GM23338 (cell line): ENCODE data around the gene NFIB. TPM values are rescaled to one million over a fixed set of nuclear protein-coding genes. Genes with fewer than 3 reads are reported as not detected.

Source experiments
- ATAC-seq: fragments of 200-7000 bp; cut with Tn5 transposase; 3 replicates; pipeline ENCODE4 v1.9.1; 2020
- DNase-seq: peaks from one replicate; pipeline ENCODE4 v3.0.0-alpha.2; 2015; ENCODE audit warnings: low spot score
- H2AFZ ChIP-seq: fragments of 200-600 bp; sonication (generic); 2 replicates; pipeline ENCODE4 v1.8.0; 2016; ENCODE audit warnings: antibody characterized with exemption, mild to moderate bottlenecking, moderate library complexity
- H3F3A ChIP-seq: fragments of 200-600 bp; sonication (generic); replicated peaks from 2 replicates; pipeline ENCODE4 v1.8.0; 2017; ENCODE audit warnings: antibody characterized with exemption, mixed run types, low read depth
- H3K27ac ChIP-seq: fragments of 200-600 bp; sonication (generic); 2 replicates; pipeline ENCODE4 v1.6.1; 2016; ENCODE audit warnings: low read depth
- H3K27me3 ChIP-seq: fragments of 200-600 bp; sonication (generic); 2 replicates; pipeline ENCODE4 v1.8.0; 2016; ENCODE audit warnings: mild to moderate bottlenecking, mixed run types, moderate library complexity; ENCODE audit not compliant: insufficient read depth
- H3K36me3 ChIP-seq: fragments of 200-600 bp; sonication (generic); 2 replicates; pipeline ENCODE4 v1.8.0; 2016; ENCODE audit warnings: mild to moderate bottlenecking; ENCODE audit not compliant: insufficient read depth
- H3K4me1 ChIP-seq: fragments of 200-600 bp; sonication (generic); 2 replicates; pipeline ENCODE4 v1.8.0; 2016; ENCODE audit warnings: mild to moderate bottlenecking, moderate library complexity; ENCODE audit not compliant: insufficient read depth
- H3K4me2 ChIP-seq: fragments of 200-600 bp; sonication (generic); 2 replicates; pipeline ENCODE4 v1.7.1; 2017; ENCODE audit warnings: mixed run types
- H3K4me3 ChIP-seq: fragments of 200-600 bp; sonication (generic); 2 replicates; pipeline ENCODE4 v1.6.1; 2016; ENCODE audit warnings: mixed run types
- H3K79me2 ChIP-seq: fragments of 200-600 bp; sonication (generic); replicated peaks from 2 replicates; pipeline ENCODE4 v1.8.0; 2017; ENCODE audit warnings: mild to moderate bottlenecking; ENCODE audit not compliant: insufficient read depth
- H3K9me2 ChIP-seq: fragments of 200-600 bp; sonication (generic); 2 replicates; pipeline ENCODE4 v1.8.0; 2017; ENCODE audit not compliant: insufficient read depth
- H4K20me1 ChIP-seq: fragments of 200-600 bp; sonication (generic); replicated peaks from 2 replicates; pipeline ENCODE4 v1.8.0; 2017; ENCODE audit warnings: mild to moderate bottlenecking; ENCODE audit not compliant: insufficient read depth
- H3K27ac Mint-ChIP-seq: 2 replicates; pipeline ENCODE4 v1.8.0; 2020; ENCODE audit warnings: inconsistent platforms, mild to moderate bottlenecking, moderate library complexity, mixed read lengths
- H3K27me3 Mint-ChIP-seq: 3 replicates; pipeline ENCODE4 v1.8.0; 2022; ENCODE audit warnings: low read depth, mild to moderate bottlenecking, moderate library complexity, mixed read lengths, inconsistent platforms; ENCODE audit not compliant: insufficient read depth, poor library complexity
- H3K36me3 Mint-ChIP-seq: 3 replicates; pipeline ENCODE4 v1.8.0; 2021; ENCODE audit warnings: low read depth, mild to moderate bottlenecking, inconsistent platforms, moderate library complexity, mixed read lengths
- H3K4me1 Mint-ChIP-seq: 3 replicates; pipeline ENCODE4 v1.8.0; 2020; ENCODE audit warnings: mild to moderate bottlenecking, inconsistent platforms, mixed read lengths
- H3K4me3 Mint-ChIP-seq: 3 replicates; pipeline ENCODE4 v1.8.0; 2021; ENCODE audit warnings: moderate library complexity, mild to moderate bottlenecking, inconsistent platforms, mixed read lengths
- H3K9me3 Mint-ChIP-seq: 3 replicates; pipeline ENCODE4 v1.8.0; 2020; ENCODE audit warnings: moderate library complexity, mild to moderate bottlenecking, inconsistent platforms, mixed read lengths
- ETS1 ChIP-seq: IDR thresholded peaks from 2 replicates; pipeline ENCODE4 v1.6.1; 2016; ENCODE audit warnings: antibody characterized with exemption
- EZH2 ChIP-seq: fragments of 200-600 bp; sonication (generic); IDR thresholded peaks from one replicate; pipeline ENCODE4 v1.8.0; 2017; ENCODE audit warnings: antibody characterized with exemption, mild to moderate bottlenecking, low read depth; ENCODE audit not compliant: unreplicated experiment
- EZH2phosphoT487 ChIP-seq: fragments of 200-600 bp; sonication (generic); IDR thresholded peaks from one replicate; pipeline ENCODE4 v1.8.1; 2018; ENCODE audit warnings: antibody characterized with exemption; ENCODE audit not compliant: unreplicated experiment
- ZNF114 ChIP-seq: fragments of 250-450 bp; sonication (Bioruptor Pico); IDR thresholded peaks from 2 replicates; pipeline ENCODE4 v1.5.0; 2020; ENCODE audit warnings: mild to moderate bottlenecking, moderate library complexity
- polyA plus RNA-seq: library from polyadenylated mRNA; unstranded; fragments of >200 nt; fragmentation: Nextera tagmentation; extraction: Ambion mirVana; gene quantifications from 2 replicates; pipeline ENCODE4 v1.2.1, GENCODE V29; 2016
- total RNA-seq: library from RNA; depleted of rRNA; stranded (reverse); fragments of >200 nt; shearing (Covaris generic); gene quantifications from 2 replicates; pipeline ENCODE4 v1.2.3, GENCODE V29; 2014
- TF ChIP-seq, protein P1 (sequence below): fragments of 250-450 bp; sonication (Bioruptor Pico); IDR thresholded peaks from 2 replicates; pipeline ENCODE4 v1.5.0; 2020; ENCODE audit warnings: mild to moderate bottlenecking, moderate library complexity

The NFIB gene
- total and polyA plus RNA-seq, 2 experiments from 2014 or later = 3.9 to 4.7 TPM

GRCh38 chr9:14250794-14251153, 63.2 kb downstream of the NFIB start:
- H3K4me3 ChIP-seq = no peak overlapping the region
- H3K27me3 ChIP-seq = no peaks in the 10 kb centered on the region
- H3K9me2 ChIP-seq = peaks cover 3% of the 10 kb centered on the region; the same call in 1 of the 2 replicates
- Mint-ChIP-seq H3K36me3 (no peaks in the 10 kb centered on the region), H3K4me3 (no peak overlapping the region), H3K27ac (no peak overlapping the region), H3K27me3 (peaks cover 4% of the 10 kb centered on the region), H3K9me3 (no peaks in the 10 kb centered on the region), H3K4me1 (peaks cover 34% of the 10 kb centered on the region)
- peak overlapping the region; percentile 12; the same call in 1 of the 2 replicates for H3K4me2 ChIP-seq
- H3K79me2 ChIP-seq = no peaks in the 10 kb centered on the region
- H4K20me1 ChIP-seq = no peaks in the 10 kb centered on the region
- no peak overlapping the region for H2AFZ ChIP-seq
- ATAC-seq = no peak
- no peak overlapping the region for H3K27ac ChIP-seq
- no peaks in the 10 kb centered on the region for H3F3A ChIP-seq
- TF ChIP-seq, protein P1, sequence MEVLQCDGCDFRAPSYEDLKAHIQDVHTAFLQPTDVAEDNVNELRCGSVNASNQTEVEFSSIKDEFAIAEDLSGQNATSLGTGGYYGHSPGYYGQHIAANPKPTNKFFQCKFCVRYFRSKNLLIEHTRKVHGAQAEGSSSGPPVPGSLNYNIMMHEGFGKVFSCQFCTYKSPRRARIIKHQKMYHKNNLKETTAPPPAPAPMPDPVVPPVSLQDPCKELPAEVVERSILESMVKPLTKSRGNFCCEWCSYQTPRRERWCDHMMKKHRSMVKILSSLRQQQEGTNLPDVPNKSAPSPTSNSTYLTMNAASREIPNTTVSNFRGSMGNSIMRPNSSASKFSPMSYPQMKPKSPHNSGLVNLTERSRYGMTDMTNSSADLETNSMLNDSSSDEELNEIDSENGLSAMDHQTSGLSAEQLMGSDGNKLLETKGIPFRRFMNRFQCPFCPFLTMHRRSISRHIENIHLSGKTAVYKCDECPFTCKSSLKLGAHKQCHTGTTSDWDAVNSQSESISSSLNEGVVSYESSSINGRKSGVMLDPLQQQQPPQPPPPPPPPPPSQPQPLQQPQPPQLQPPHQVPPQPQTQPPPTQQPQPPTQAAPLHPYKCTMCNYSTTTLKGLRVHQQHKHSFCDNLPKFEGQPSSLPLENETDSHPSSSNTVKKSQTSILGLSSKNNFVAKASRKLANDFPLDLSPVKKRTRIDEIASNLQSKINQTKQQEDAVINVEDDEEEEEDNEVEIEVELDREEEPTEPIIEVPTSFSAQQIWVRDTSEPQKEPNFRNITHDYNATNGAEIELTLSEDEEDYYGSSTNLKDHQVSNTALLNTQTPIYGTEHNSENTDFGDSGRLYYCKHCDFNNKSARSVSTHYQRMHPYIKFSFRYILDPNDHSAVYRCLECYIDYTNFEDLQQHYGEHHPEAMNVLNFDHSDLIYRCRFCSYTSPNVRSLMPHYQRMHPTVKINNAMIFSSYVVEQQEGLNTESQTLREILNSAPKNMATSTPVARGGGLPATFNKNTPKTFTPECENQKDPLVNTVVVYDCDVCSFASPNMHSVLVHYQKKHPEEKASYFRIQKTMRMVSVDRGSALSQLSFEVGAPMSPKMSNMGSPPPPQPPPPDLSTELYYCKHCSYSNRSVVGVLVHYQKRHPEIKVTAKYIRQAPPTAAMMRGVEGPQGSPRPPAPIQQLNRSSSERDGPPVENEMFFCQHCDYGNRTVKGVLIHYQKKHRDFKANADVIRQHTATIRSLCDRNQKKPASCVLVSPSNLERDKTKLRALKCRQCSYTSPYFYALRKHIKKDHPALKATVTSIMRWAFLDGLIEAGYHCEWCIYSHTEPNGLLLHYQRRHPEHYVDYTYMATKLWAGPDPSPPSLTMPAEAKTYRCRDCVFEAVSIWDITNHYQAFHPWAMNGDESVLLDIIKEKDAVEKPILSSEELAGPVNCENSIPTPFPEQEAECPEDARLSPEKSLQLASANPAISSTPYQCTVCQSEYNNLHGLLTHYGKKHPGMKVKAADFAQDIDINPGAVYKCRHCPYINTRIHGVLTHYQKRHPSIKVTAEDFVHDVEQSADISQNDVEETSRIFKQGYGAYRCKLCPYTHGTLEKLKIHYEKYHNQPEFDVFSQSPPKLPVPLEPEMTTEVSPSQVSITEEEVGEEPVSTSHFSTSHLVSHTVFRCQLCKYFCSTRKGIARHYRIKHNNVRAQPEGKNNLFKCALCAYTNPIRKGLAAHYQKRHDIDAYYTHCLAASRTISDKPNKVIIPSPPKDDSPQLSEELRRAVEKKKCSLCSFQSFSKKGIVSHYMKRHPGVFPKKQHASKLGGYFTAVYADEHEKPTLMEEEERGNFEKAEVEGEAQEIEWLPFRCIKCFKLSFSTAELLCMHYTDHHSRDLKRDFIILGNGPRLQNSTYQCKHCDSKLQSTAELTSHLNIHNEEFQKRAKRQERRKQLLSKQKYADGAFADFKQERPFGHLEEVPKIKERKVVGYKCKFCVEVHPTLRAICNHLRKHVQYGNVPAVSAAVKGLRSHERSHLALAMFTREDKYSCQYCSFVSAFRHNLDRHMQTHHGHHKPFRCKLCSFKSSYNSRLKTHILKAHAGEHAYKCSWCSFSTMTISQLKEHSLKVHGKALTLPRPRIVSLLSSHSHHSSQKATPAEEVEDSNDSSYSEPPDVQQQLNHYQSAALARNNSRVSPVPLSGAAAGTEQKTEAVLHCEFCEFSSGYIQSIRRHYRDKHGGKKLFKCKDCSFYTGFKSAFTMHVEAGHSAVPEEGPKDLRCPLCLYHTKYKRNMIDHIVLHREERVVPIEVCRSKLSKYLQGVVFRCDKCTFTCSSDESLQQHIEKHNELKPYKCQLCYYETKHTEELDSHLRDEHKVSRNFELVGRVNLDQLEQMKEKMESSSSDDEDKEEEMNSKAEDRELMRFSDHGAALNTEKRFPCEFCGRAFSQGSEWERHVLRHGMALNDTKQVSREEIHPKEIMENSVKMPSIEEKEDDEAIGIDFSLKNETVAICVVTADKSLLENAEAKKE (CRISPR knock-in tag) = no peak
- TF ChIP-seq ZNF114 (CRISPR knock-in tag) (no peak), EZH2phosphoT487 (no peak)
- DNase-seq = no peak
- peaks cover 16% of the 10 kb centered on the region for H3K4me1 ChIP-seq
- no peaks in the 10 kb centered on the region for H3K36me3 ChIP-seq

GRCh38 chr9:14249527-14249926, 64.4 kb downstream of the NFIB start:
- Mint-ChIP-seq H3K4me3 (no peak overlapping the region), H3K36me3 (no peaks in the 10 kb centered on the region), H3K27me3 (peaks cover 4% of the 10 kb centered on the region), H3K9me3 (no peaks in the 10 kb centered on the region), H3K27ac (no peak overlapping the region), H3K4me1 (peaks cover 38% of the 10 kb centered on the region)
- Histone ChIP-seq H2AFZ (no peak overlapping the region), H3K36me3 (no peaks in the 10 kb centered on the region), H3K27me3 (no peaks in the 10 kb centered on the region), H3K4me2 (no peak overlapping the region), H4K20me1 (no peaks in the 10 kb centered on the region), H3F3A (no peaks in the 10 kb centered on the region), H3K79me2 (no peaks in the 10 kb centered on the region), H3K27ac (no peak overlapping the region), H3K4me3 (no peak overlapping the region), H3K4me1 (peaks cover 13% of the 10 kb centered on the region), H3K9me2 (no peaks in the 10 kb centered on the region)
- ATAC-seq (no peak), DNase-seq (no peak)
- TF ChIP-seq ETS1 = no peak
- TF ChIP-seq, protein P1 (CRISPR knock-in tag) = no peak
- no peak for TF ChIP-seq EZH2
